SW 1271 (cell line): ENCODE measurements around the gene SERAC1.

Experiments used
- DNase-seq, 2 experiments: peaks; one replicate each; lab custom pipeline; 2025; lab: John Stamatoyannopoulos, UW

Gene SERAC1

DNA sequence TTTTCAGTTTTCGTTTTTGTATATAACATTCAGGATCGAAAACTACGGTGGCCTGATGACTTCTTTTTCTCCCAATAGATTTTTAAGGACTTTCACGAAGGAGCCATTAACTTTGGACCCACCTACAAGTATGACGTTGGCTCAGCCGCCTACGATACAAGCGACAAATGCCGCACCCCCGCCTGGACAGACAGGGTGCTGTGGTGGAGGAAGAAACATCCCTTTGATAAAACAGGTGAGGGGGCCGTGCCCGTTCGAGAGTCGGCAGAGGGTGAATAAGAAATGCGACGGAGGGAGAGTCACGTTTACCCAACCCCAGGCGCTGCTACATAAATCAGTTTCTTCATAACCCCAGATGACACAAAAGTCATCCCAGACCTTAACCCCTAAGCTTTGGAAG is 91.5 kb downstream of the SERAC1 start:
- DNase-seq = no peak

DNA sequence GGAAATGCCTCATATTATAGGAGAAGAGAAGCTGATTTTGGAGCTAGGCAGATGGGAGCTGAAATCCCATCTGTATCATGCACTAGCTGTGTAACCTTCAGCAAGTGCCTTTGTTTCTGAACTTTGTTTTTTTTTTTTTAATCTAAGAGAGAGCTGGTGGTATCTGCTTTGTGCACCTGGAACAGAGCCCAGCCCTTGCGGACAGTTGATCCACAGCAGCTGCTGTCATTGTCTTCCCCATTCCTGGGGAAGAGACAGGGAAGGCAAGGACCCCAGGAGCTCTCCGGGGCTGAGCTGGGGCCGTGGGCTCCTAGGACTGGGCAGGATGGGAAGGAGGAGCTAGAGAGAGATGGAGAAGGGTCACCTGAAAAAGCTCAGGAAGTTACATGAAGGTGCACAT is 94.3 kb downstream of the SERAC1 start:
- DNase-seq = no peak

DNA sequence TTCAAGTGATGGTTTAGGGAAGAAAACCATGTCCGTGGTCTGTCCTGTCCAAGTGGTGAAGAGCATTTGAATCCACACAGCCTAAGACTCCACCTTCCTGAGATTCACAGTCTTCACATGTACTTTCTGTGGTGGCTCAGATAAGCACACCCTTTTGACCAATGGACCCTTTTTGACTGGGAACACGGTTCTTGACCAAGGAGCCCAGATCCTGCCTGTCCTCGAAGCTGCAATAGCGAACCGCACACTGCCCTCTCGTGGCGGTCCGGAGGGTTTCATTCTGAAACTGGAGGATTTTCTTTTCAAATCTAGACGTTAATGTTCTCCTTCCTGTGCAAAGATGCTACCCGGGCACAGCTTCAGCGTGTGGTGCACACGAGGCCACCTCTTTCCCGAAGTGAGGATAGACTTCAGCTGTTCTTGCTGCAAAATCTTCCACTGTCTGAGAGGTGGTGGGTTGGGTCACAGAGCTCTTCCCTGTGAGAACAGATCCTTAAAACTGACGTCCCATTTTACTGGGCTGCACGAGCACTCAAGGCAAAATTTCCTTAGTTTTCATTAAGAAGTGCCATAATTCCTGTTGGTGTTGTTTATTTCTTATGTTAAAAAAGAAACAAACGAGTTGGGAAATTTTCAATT is 95.9 kb downstream of the SERAC1 start:
- DNase-seq = peak in 1 of 2 experiments; percentile 66

- no peak for DNase-seq
These were observed 96.7 kb downstream of the SERAC1 start for GRCh38 chr6:158071121-158072082.

DNA sequence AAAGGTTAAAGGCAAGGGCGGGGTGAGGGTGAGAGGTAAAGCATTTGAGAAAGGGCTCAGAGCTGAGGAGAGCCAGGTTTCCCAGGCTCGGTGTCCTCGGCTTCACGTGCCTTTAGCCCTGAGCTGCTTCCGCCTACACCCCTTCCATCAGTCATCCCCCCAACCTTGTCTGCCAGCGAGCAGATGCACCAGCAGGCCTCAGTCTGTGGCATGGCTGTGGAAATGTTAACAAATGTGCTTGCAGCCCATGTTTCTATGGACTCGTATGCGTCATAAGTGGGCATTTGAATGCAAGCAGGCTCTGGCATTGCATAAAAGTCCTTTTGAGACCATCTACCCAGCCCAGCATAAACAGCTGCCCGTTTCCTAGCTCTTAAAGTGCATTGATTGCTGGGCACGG is 97.5 kb downstream of the SERAC1 start:
- no peak for DNase-seq

DNA sequence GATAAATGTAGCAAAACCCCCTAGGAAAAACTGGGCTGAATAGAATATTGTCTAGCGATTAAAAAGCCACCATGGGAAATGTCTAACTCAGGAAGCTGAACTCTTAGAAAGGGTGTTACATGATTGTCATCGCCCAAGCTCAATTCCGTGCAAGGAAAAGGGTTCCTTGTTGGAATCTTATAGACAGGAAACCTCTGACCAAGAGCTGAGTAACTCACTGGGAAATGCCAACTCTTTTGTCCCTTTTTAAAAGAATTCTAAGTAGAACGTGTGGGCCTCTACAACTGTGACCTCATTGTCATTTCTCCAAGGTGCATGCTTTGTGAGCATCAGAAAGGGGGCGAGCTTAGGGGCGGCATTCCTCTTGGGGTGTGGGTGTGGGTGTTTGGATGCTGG is 98.3 kb downstream of the SERAC1 start:
- DNase-seq = peak in 1 of 2 experiments; percentile 21

DNA sequence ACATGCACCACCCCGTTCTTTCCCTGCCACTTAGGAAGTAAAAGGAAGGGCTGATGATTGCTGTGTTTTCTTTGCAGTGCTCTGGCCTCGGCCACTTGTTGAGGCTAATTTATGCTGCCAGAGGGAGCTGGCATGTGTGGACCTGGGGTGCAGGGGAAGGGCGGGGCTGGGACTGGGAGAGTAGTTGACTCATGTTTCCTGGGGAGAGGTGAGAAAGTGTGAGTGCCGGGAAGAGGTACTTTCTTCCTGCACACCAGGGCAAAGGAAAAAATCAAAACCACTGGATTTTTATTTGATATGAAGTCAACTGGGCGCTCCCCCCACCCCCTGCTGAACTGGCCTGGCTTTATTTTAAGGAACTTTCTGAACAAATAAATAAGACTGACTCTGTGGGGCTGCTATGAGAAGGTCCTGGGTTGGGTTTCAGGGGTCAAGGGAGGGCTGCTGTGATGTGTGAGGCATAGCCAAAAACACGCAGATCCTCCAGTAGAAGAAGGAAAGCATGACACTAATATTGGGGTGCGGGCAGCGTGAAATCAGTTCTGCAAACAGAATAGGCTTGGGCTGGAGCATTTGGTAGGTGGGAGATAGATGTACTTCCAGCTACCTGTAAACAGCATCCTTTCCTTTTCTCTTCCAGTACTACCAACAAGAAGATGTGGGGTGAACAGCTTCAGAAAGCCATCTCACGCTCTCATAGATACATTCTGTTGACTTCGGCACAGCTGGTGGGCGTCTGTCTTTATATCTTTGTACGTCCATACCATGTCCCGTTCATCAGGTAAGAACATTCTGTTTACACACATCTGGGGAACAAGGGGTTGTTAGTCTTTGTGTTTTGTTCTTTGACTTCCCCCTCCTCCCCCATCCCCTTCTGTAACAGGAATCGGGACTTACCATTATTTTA is 98.9 kb downstream of the SERAC1 start:
- peak; percentile 54 to 62 for DNase-seq

DNA sequence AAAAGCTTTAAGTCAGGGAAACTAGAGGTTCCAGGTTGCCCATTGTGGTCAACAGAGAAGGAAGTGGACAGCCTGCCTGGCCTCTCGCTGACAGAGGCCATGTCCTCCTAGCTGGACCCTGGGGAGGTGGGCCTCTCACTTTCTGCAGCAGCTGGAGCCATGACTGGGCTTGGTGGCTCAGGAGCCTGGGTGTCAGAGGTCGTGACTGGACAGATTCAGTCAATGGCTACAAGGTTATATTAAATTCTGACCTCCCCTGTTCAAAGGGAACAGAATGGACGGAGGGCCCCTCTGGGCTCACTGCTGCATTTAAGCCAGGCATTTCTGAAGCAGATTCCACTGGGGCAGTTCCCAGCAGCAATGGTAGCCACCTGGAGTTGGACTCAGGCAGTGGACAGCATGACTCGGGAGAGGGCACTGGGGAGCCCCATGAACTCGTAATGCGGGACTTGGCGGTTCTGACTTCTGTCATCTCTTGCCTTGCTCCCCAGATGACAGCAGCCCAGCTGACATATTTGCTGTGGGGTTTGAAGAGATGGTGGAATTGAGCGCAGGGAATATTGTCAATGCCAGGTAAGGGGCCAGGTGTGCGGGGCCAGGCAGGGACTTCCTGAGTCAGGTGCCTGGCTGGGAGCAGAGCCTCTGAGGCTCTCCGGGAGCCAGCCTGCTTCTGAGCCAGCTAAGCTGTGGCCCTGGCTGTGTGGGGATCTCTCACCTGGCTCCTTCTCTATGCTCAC is 99.7 kb downstream of the SERAC1 start:
- no peak for DNase-seq

GRCh38 chr6:158067436-158068015 is 100.5 kb downstream of the SERAC1 start:
- no peak for DNase-seq

DNA sequence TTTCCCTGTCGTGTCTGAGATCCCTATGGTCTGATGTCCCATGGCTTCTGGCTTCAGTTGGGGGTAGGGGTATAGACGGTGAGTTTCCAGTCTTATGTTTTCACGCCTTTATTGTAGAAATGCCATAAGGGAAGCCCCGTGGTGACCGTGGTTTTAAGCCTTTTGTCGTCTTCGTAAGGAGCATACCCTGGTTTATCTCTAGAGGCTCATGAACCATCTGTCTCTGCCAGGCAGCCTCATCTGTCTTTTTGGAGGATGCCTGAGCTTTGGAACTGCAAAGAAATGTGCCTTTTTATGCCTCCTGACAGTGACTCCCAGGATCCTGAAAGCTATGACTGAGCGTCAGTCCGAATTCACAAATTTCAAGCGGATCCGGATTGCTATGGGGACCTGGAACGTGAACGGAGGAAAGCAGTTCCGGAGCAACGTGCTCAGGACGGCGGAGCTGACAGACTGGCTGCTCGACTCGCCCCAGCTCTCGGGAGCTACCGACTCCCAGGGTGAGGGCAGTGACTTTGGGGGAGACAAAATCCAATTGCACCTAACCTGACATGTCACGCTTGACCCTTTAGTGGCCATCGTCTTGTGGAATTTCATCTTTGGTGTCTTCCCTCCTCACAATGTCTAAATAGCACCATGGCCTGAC is 101.8 kb downstream of the SERAC1 start:
- DNase-seq = no peak

DNA sequence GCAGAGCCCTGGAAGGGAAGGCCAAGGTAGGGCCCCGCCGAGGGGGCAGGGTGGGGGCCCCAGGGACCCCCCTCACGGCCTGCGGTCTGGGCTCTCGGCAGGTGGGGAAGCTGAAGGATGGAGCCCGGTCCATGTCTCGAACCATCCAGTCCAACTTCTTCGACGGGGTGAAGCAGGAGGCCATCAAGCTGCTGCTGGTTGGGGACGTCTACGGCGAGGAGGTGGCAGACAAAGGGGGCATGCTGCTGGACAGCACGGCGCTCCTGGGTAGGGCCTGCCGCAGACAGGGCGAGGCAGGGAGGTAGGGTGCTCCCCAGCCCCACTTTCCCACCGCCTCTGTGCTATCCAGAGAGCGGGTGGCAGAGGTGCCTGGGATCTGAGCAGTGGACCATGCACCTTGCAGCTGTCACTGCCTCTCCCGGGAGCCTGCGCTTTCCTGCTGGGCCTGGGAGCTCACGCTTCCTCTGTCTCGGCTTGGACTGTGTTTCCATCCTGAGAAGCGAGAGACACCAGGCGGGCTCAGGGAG is 103.3 kb downstream of the SERAC1 start:
- no peak for DNase-seq

DNA sequence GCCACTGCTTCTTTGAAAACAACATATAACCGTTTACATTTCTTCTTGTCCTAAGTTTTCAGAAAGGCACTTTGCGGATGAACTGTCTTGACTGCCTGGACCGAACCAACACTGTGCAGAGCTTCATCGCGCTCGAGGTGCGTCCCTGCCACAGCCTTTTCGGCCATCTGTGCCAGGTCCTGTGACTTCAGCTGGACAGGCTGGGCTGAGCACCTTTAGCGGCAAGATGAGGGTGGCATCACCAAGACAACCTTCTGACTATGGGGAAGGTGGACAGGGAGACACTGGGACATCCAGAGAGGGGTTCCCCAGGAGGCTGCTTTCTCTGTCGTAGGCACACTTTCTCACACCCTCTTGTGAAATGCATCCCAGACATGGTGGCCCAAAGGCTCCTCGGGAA is 104.3 kb downstream of the SERAC1 start:
- DNase-seq = no peak

DNA sequence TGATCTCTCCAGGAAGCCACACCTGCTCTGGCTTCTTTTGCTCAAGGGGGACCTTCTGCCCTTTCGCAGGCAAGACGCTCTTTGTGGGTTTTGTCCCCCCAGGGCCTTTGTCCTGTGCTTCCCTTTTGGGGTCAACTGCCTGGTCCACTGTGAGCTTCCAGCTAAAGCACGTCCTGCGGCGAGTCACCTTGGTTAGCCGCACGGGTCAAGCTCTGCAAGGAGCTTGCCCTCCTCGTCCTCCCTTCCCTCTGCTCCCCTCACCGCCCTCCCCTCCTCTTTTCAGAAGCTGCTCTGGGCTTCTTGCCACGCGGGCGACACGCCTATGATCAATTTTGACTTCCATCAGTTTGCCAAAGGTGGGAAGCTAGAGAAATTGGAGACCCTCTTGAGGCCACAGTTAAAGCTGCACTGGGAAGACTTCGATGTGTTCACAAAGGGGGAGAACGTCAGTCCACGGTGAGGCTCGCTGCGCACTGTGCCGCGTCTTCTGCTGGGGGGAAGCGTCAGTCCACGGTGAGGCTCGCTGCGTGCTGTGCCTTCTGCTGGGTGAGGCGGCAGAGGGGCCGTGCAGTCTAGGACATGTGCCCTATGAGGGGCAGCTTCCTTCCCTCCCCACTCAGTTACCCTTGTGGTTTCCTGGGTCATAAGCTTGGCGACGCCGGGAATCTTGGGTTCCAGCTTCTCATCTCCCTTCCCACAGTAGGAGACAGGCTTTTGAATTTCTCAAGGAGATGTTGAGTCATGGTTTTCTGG is 106.2 kb downstream of the SERAC1 start:
- DNase-seq = no peak

GRCh38 chr6:158061361-158061708 is 106.7 kb downstream of the SERAC1 start:
- no peak for DNase-seq

GRCh38 chr6:158060455-158061360 is 107.4 kb downstream of the SERAC1 start:
- DNase-seq = peak; percentile 20 to 44
